CD4-positive, alpha-beta memory T cell (primary cell): ENCODE measurements around the gene RBAK. TPM values are rescaled to one million over a fixed set of nuclear protein-coding genes. Genes with fewer than 3 reads are reported as not detected.
"Not testable (repeated sequence)": the region's sequence is repeated elsewhere in the genome, so short reads cannot be mapped to it uniquely, and the experiment has no call there.

Experiments
- CTCF ChIA-PET: fragments of 350-600 bp; sonication (Branson Sonifier 250); formaldehyde crosslinking; loops from one replicate; lab custom pipeline; 2021; ENCODE audit warnings: inconsistent platforms; ENCODE audit not compliant: partially characterized antibody; lab: Charles Lee
- POLR2A ChIA-PET: fragments of 350-600 bp; sonication (Branson Sonifier 250); formaldehyde crosslinking; loops from one replicate; lab custom pipeline; 2021; ENCODE audit not compliant: partially characterized antibody; lab: Charles Lee
- DNase-seq, 5 donors: peaks; one replicate each; pipeline versions ENCODE4 v3.0.0 to v3.0.0-alpha.2; 2020 to 2022; ENCODE audit warnings: mixed read lengths in 1 of 5
- H3K27ac ChIP-seq: one replicate; pipeline ENCODE4 v1.7.0; 2013; ENCODE audit warnings: low read depth, low read length
- H3K27me3 ChIP-seq: 2 replicates; pipeline ENCODE4 v1.7.0; 2013; ENCODE audit warnings: mild to moderate bottlenecking, low read length, moderate library complexity; ENCODE audit not compliant: insufficient read depth
- H3K36me3 ChIP-seq: 2 replicates; pipeline ENCODE4 v1.7.0; 2013; ENCODE audit warnings: mild to moderate bottlenecking, low read length, moderate library complexity; ENCODE audit not compliant: insufficient read depth
- H3K4me1 ChIP-seq: 2 replicates; pipeline ENCODE4 v1.7.0; 2013; ENCODE audit warnings: mild to moderate bottlenecking, low read length, moderate library complexity; ENCODE audit not compliant: insufficient read depth
- H3K4me3 ChIP-seq, 2 donors: one replicate each; pipeline ENCODE4 v1.7.0; 2013; ENCODE audit warnings: low read length in 2 of 2, mild to moderate bottlenecking in 1 of 2
- H3K9me3 ChIP-seq, 2 donors: one replicate each; pipeline ENCODE4 v1.7.0; 2013; ENCODE audit warnings: low read length in 2 of 2, control low read depth in 1 of 2; ENCODE audit not compliant: control insufficient read depth in 1 of 2
- H3K27ac Mint-ChIP-seq, 7 donors: one replicate each; pipeline ENCODE4 v1.8.0; 2020 to 2021; ENCODE audit warnings: mixed read lengths in 7 of 7, mild to moderate bottlenecking in 6 of 7, inconsistent platforms in 3 of 7, moderate library complexity in 3 of 7
- H3K27me3 Mint-ChIP-seq, 2 donors: one replicate each; pipeline ENCODE4 v1.8.0; 2020 to 2021; ENCODE audit warnings: mixed read lengths in 2 of 2
- H3K36me3 Mint-ChIP-seq, 2 donors: one replicate each; pipeline ENCODE4 v1.8.0; 2020 to 2021; ENCODE audit warnings: mixed read lengths in 2 of 2, inconsistent platforms in 1 of 2, mild to moderate bottlenecking in 1 of 2
- H3K4me1 Mint-ChIP-seq, 4 donors: one replicate each; pipeline ENCODE4 v1.8.0; 2020 to 2021; ENCODE audit warnings: mixed read lengths in 4 of 4, mild to moderate bottlenecking in 1 of 4
- H3K4me3 Mint-ChIP-seq, 8 donors: one replicate each; pipeline ENCODE4 v1.8.0; 2020 to 2021; ENCODE audit warnings: mixed read lengths in 8 of 8, mild to moderate bottlenecking in 7 of 8, moderate library complexity in 6 of 8, inconsistent platforms in 3 of 8
- H3K9me3 Mint-ChIP-seq, 8 donors: one replicate each; pipeline ENCODE4 v1.8.0; 2020 to 2021; ENCODE audit warnings: mixed read lengths in 8 of 8, mild to moderate bottlenecking in 5 of 8, inconsistent platforms in 3 of 8, moderate library complexity in 1 of 8
- intact Hi-C: fragments of 100-400 bp; cut with micrococcal nuclease; formaldehyde crosslinking; loops from one replicate; pipeline ENCODE4 v1.15.1; 2023
- polyA plus RNA-seq, 2 donors: library from polyadenylated mRNA; unstranded; fragments of 300-500 nt; fragmentation: Illumina TruSeq; gene quantifications; one replicate each; pipeline ENCODE4 v1.2.3, GENCODE V29; 2021
- total RNA-seq, 2 experiments: library from RNA; stranded (reverse); gene quantifications; one replicate each; pipeline ENCODE4 v1.2.3, GENCODE V29; 2021

The RBAK gene
- total and polyA plus RNA-seq, 4 experiments from 2014 or later = 3.1 to 20.3 (median 13.1) TPM

GRCh38 chr7:5086256-5086655 lies 40.6 kb downstream of the RBAK start:
- DNase-seq = no peak
- H3K36me3 Mint-ChIP-seq = no peaks in the 10 kb centered on the region
- Histone ChIP-seq H3K27me3 (no peaks in the 10 kb centered on the region), H3K36me3 (no peaks in the 10 kb centered on the region), H3K4me3 (no peak overlapping the region), H3K4me1 (peaks cover 4% of the 10 kb centered on the region), H3K9me3 (no peaks in the 10 kb centered on the region), H3K27ac (no peak overlapping the region)
- H3K4me1 Mint-ChIP-seq = peaks cover 0 to 8% (median 2%) of the 10 kb centered on the region in 4 donors
- no peak overlapping the region for H3K27ac Mint-ChIP-seq
- CTCF ChIA-PET = interaction anchor here (1.1 to 8.1 kb wide), 11 partner anchors 9 to 427 kb away, joined by 3 to 95 read pairs (median 7); no protein-coding TSS in a partner anchor
- no peaks in the 10 kb centered on the region for H3K9me3 Mint-ChIP-seq
- H3K27me3 Mint-ChIP-seq = peaks cover 0 to 14% of the 10 kb centered on the region in 2 donors
- POLR2A ChIA-PET = interaction anchor here (1.0 kb wide), 1 partner anchor 112 kb away, joined by 4 read pairs; no protein-coding TSS in a partner anchor
- intact Hi-C loops = no loop called here
- H3K4me3 Mint-ChIP-seq = peak overlapping the region in 1 of 8 donors; percentile 34

- POLR2A ChIA-PET, H3K27ac Mint-ChIP-seq, H3K4me3 Mint-ChIP-seq, intact Hi-C loops, H3K4me3 ChIP-seq, H3K4me1 Mint-ChIP-seq, H3K36me3 Mint-ChIP-seq, DNase-seq, H3K9me3 ChIP-seq, H3K27ac ChIP-seq, H3K9me3 Mint-ChIP-seq, H3K36me3 ChIP-seq, H3K27me3 ChIP-seq, H3K4me1 ChIP-seq: not testable (repeated sequence)
- peaks cover 0 to 11% of the 10 kb centered on the region in 2 donors for H3K27me3 Mint-ChIP-seq
- CTCF ChIA-PET = interaction anchor here (1.3 to 8.1 kb wide), 5 partner anchors 115 to 477 kb away, joined by 5 to 95 read pairs (median 7); no protein-coding TSS in a partner anchor
Observed at GRCh38 chr7:5088228-5088833, 42.7 kb downstream of the RBAK start.

DNA sequence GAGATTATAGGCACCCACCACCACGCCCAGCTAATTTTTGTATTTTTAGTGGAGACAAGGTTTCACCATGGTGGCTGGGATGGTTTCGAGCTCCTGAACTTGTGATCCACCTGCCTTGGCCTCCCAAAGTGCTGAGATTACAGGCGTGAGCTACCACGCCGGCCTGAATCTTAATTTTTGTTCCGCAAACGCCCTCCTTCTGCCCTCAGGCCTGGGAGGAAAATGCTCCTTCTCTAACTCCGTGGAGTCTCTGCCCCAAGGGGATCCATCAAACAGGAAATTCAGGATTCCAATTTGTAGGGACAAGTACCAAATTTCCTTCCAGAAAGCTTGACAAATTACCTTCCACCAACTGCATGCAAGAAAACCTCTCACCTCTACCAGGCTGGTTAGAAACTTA lies 43.2 kb downstream of the RBAK start:
- H3K27me3 Mint-ChIP-seq = peaks cover 0 to 7% of the 10 kb centered on the region in 2 donors
- H3K27ac Mint-ChIP-seq = peak overlapping the region in 2 of 7 donors; percentile 15 to 81
- CTCF ChIA-PET = interaction anchor here (0.7 to 8.1 kb wide), 5 partner anchors 11 to 477 kb away, joined by 3 to 95 read pairs (median 7); no protein-coding TSS in a partner anchor
- Histone ChIP-seq H3K27me3 (no peaks in the 10 kb centered on the region), H3K4me3 (no peak overlapping the region), H3K27ac (no peak overlapping the region), H3K9me3 (peaks cover 0 to 3% of the 10 kb centered on the region in 2 donors), H3K4me1 (peaks cover 4% of the 10 kb centered on the region), H3K36me3 (no peaks in the 10 kb centered on the region)
- H3K4me3 Mint-ChIP-seq = no peak overlapping the region
- POLR2A ChIA-PET = no interaction called here
- H3K36me3 Mint-ChIP-seq = peaks cover under 1 to 2% of the 10 kb centered on the region in 2 donors
- no peak for DNase-seq
- intact Hi-C loops = no loop called here
- peaks cover 2 to 13% (median 8%) of the 10 kb centered on the region in 8 donors for H3K9me3 Mint-ChIP-seq
- peaks cover 0 to 8% (median 2%) of the 10 kb centered on the region in 4 donors for H3K4me1 Mint-ChIP-seq

- Mint-ChIP-seq H3K9me3 (peaks cover 3 to 45% (median 32%) of the 10 kb centered on the region in 8 donors), H3K4me3 (peak overlapping the region in 1 of 8 donors; percentile 64), H3K27ac (peak overlapping the region in 1 of 7 donors; percentile 49), H3K36me3 (peaks cover 4 to 5% of the 10 kb centered on the region in 2 donors), H3K4me1 (no peaks in the 10 kb centered on the region), H3K27me3 (peaks cover 0 to 1% of the 10 kb centered on the region in 2 donors)
- CTCF ChIA-PET = interaction anchor here (1.3 kb wide), 1 partner anchor 120 kb away, joined by 3 read pairs; no protein-coding TSS in a partner anchor
- Histone ChIP-seq H3K4me3 (no peak overlapping the region), H3K4me1 (no peaks in the 10 kb centered on the region), H3K27me3 (no peaks in the 10 kb centered on the region), H3K9me3 (peaks cover 0 to 14% of the 10 kb centered on the region in 2 donors), H3K36me3 (no peaks in the 10 kb centered on the region), H3K27ac (no peak overlapping the region)
- POLR2A ChIA-PET = no interaction called here
- intact Hi-C loops = no loop called here
- DNase-seq = no peak
Observed at GRCh38 chr7:5093948-5094347, 48.3 kb downstream of the RBAK start.

- H3K27me3 Mint-ChIP-seq = peaks cover 0 to 5% of the 10 kb centered on the region in 2 donors
- Histone ChIP-seq H3K36me3 (no peaks in the 10 kb centered on the region), H3K4me3 (no peak overlapping the region), H3K27me3 (no peaks in the 10 kb centered on the region), H3K9me3 (peaks cover 0 to 14% of the 10 kb centered on the region in 2 donors), H3K27ac (no peak overlapping the region), H3K4me1 (no peaks in the 10 kb centered on the region)
- intact Hi-C loops = no loop called here
- peaks cover 5 to 48% (median 33%) of the 10 kb centered on the region in 8 donors for H3K9me3 Mint-ChIP-seq
- peaks cover 4 to 5% of the 10 kb centered on the region in 2 donors for H3K36me3 Mint-ChIP-seq
- peak overlapping the region in 1 of 7 donors; percentile 47 for H3K27ac Mint-ChIP-seq
- ChIA-PET CTCF (no interaction called here), POLR2A (no interaction called here)
- H3K4me3 Mint-ChIP-seq = peak overlapping the region in 1 of 8 donors; percentile 31
- DNase-seq = no peak
- no peaks in the 10 kb centered on the region for H3K4me1 Mint-ChIP-seq
Observed at GRCh38 chr7:5094641-5095040, 49.0 kb downstream of the RBAK start.

DNA sequence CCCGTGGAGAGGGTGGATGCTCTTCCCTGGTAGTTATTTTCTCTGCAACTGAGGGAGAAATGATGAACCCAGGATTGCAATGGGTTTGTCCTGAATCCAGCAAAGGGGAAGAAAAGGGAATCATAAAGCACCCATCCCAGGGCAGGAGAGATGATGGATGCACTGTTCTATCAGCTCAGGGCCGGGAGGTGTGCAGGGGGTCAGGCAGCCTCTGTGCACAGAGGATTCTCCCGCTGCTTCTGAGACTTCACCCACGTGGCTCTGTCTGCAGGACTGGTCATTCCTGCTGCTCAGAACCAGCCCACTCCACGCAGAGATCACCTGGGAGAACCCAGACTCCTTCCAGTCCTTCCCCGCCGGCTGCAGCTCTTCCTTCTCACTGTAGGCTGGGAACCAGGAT lies 70.7 kb downstream of the RBAK start:
- Mint-ChIP-seq H3K9me3 (peaks cover 0 to 2% (median 0%) of the 10 kb centered on the region in 8 donors), H3K4me3 (no peak overlapping the region), H3K36me3 (peaks cover 0 to 4% of the 10 kb centered on the region in 2 donors), H3K27ac (peak overlapping the region in 4 of 7 donors; percentile 17 to 43 (median 32)), H3K27me3 (peaks cover 0 to 20% of the 10 kb centered on the region in 2 donors), H3K4me1 (peaks cover 0 to 10% (median 0%) of the 10 kb centered on the region in 4 donors)
- H3K9me3 ChIP-seq = no peaks in the 10 kb centered on the region
- no peaks in the 10 kb centered on the region for H3K27me3 ChIP-seq
- no peaks in the 10 kb centered on the region for H3K4me1 ChIP-seq
- CTCF ChIA-PET = no interaction called here
- no peaks in the 10 kb centered on the region for H3K36me3 ChIP-seq
- intact Hi-C loops = no loop called here
- no peak overlapping the region for H3K27ac ChIP-seq
- no peak overlapping the region for H3K4me3 ChIP-seq
- POLR2A ChIA-PET = no interaction called here
- DNase-seq = no peak

DNA sequence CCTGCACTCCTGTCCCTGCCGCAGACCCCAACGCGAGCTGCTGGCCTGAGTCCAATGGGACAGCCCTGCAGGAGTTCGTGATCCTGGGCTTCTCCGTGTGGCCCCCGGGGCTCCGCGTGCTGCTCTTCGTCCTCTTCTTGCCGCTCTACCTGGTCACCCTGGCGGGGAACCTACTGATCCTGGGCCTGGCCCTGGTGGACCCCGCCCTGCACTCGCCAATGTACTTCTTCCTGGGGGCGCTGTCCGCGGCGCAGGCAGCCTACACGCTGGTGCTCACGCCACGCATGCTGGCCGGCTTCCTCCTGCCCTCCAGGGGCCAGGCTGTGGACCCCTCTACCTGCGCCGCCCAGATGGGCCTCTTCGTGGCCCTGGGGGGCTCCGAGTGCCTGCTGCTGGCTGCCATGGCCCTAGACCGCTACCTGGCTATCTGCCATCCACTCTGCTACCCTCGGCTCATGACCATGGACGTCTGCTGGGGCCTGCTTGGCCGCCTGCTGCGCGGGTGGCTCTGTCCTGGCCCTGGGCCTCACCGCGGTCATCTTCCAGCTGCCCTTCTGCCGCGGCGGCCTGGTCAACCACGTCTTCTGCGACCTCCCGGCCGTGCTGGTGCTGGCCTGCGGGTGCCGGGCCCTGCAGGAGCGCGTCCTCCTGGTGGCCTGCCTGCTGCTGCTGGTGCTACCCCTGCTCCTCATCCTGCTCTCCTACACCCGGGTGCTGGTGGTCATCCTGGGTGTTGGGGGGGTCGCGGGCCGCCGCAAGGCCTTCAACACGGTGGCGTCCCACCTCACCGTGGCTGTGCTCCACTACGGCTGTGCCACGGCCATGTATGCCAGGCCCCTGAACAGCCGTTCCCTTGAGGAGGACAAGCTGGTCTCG lies 71.7 kb downstream of the RBAK start:
- no peaks in the 10 kb centered on the region for H3K9me3 ChIP-seq
- H3K9me3 Mint-ChIP-seq = peaks cover 0 to 2% (median 0%) of the 10 kb centered on the region in 8 donors
- H3K27ac Mint-ChIP-seq = peak overlapping the region in 2 of 7 donors; percentile 59 to 92
- ChIA-PET CTCF (no interaction called here), POLR2A (no interaction called here)
- H3K36me3 ChIP-seq = no peaks in the 10 kb centered on the region
- H3K4me1 Mint-ChIP-seq = peaks cover 0 to 7% (median 0%) of the 10 kb centered on the region in 4 donors
- intact Hi-C loops = no loop called here
- H3K4me3 ChIP-seq = no peak overlapping the region
- H3K36me3 Mint-ChIP-seq = peaks cover 0 to 4% of the 10 kb centered on the region in 2 donors
- no peaks in the 10 kb centered on the region for H3K4me1 ChIP-seq
- no peak overlapping the region for H3K27ac ChIP-seq
- H3K27me3 ChIP-seq = no peaks in the 10 kb centered on the region
- H3K4me3 Mint-ChIP-seq = no peak overlapping the region
- DNase-seq = no peak
- peaks cover 0 to 17% of the 10 kb centered on the region in 2 donors for H3K27me3 Mint-ChIP-seq
